Left renal pelvis (tissue), 4 donors: Measurements from ENCODE around the gene IL17REL. TPM values are rescaled to one million over a fixed set of nuclear protein-coding genes. Genes with fewer than 3 reads are reported as not detected.

Experiments
- DNase-seq, 4 donors: peaks; one replicate each; pipeline ENCODE4 v3.0.0-alpha.2; 2013; ENCODE audit warnings: low read depth in 4 of 4, low spot score in 3 of 4
- polyA plus RNA-seq, 4 donors: library from polyadenylated mRNA; unstranded; fragments of 120-200 nt; gene quantifications; one replicate each; pipeline ENCODE4 v1.2.1, GENCODE V29; 2013; ENCODE audit not compliant: insufficient read length in 4 of 4

IL17REL gene
- polyA plus RNA-seq, 4 donors = 0.04 to 0.07 (median 0.05) TPM; not detected in 1

DNA sequence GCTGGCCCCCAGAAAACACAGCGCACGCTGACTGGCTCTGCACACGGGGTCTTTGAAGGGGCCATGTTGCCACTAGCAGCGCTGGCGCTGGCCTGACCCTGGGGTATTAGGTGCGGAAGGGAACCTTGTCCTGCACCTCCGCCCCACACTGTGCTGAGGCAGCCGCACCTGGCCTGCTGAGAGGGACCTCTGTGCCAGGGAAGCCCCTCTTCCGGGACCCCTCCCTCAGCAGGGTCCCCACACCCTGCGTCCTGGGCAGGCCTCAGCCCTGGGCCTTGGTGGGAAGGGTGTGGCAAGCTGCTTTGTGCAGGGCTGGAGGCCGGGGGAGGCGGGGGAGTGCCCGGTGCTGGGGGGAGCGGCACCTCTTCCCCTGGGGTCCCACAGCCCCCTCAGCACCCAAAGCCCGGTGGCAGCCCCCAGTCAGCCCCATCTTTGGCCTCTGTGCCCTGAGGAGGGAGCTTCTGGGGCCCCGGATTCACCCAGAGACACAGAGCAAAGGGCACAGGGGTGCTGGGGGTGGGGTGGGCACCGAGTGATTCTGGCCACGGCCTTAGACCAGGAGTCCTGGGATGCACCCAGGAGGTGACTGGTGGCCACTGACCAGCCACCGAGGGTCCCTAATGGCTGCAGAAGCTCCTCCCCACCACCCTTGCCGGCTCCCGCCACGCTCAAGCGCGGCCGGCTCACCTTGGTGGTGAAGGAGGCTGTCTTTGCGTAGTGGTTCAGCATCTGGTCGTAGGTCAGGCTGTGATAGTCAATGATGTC is 34.1 kb upstream of the IL17REL start:
- no peak for DNase-seq

DNA sequence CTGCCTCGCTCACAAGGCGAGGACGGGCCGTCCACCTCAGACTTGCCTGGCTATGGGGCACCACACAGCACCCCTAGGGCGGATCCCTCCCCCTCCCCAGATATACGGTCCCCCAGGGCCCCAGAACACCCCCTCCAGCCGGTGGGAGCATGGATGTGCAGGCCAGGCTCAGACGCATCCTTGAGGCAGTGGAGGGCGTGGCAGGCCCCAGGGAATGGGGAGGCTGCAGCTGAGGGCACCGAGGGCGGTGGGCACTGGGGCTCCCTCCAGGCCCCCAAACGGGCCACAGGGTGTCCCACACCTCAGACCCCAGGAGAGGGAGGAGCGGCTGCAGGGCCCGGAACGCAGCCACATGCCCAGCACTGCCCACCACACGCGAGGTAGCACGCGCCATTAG is 33.5 kb upstream of the IL17REL start:
- DNase-seq = no peak

GRCh38 chr22:50045211-50046018 is 32.9 kb upstream of the IL17REL start:
- no peak for DNase-seq

- no peak for DNase-seq
These were observed 32.0 kb upstream of the IL17REL start for GRCh38 chr22:50044485-50045118.

DNA sequence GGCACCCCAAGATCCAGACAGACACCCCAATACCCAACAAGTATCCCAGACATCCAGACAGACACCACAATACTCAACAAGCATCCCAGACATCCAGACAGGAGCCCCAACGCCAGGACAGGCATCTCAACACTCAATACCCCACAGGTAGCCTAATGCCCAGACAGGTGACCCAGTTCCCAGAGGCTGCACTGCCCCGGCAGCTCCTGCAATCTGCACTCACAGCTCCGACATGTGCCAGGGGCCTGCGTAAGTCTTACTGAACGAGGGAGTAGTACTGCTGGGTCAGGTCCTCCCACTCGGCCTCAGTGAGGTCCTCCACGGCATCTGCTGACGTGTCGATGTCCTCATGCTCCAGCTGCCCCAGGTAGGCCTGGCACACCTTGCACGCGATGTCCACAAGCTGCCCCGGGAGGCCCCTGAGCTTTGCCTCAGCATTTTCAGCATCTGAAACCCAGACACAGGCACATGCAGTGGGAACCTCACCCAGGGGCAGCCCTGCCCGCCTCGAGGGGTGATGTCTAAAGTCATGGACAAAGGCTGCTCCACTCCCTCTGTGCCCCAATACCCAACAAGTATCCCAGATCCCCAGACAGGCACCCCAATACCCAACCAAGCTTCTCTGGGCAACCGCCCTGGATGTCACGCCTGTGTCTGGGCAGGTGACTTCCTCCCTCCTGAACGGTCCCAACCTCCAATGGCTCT is 28.9 kb upstream of the IL17REL start:
- DNase-seq = no peak

GRCh38 chr22:50040717-50041116 is 28.2 kb upstream of the IL17REL start:
- DNase-seq = no peak

GRCh38 chr22:50039669-50040443 is 27.3 kb upstream of the IL17REL start:
- DNase-seq = no peak

- DNase-seq = no peak
These were observed 23.6 kb upstream of the IL17REL start for GRCh38 chr22:50035976-50036724.

- DNase-seq = no peak
These were observed 22.7 kb upstream of the IL17REL start for GRCh38 chr22:50035131-50035881.

GRCh38 chr22:50034126-50035081 is 21.8 kb upstream of the IL17REL start:
- no peak for DNase-seq

GRCh38 chr22:50032941-50033601 is 20.5 kb upstream of the IL17REL start:
- DNase-seq = no peak

DNA sequence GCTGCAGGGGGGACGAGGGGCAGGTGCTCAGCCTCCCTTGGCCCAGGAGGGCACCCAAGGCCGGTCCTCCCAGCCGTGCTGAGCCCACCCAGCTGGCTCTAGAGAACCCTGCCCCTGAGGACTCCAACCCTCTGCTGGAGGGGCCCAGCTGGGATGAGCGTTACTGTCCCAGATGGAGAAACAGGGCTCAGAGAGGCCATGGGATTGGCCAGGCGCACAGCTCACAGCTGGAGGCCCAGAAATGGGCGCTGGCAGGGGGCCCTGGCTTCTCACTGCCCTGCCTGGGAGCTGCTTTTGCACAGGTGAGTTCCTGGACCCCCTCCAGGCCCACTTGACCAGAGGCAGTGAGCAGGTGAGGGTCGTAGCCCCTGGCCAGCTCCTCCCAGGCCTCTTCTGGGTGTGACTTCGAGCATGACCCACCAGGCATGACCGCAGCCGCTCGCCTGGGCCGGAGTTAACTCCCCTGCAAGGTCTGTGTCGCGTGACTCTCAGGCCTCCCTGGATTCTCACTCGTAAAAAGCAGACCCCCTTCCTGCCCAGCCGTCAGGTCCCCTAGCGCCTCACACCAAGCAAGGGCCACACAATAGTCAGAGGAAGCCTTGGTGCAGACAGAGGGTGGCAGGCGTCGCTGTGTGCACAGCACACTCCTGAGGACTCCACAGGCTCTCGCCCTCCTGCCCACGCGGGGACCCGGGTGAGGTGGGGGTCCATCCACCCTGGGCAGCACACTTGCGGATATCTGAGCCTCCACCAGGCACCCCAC is 19.7 kb upstream of the IL17REL start:
- DNase-seq = no peak

DNA sequence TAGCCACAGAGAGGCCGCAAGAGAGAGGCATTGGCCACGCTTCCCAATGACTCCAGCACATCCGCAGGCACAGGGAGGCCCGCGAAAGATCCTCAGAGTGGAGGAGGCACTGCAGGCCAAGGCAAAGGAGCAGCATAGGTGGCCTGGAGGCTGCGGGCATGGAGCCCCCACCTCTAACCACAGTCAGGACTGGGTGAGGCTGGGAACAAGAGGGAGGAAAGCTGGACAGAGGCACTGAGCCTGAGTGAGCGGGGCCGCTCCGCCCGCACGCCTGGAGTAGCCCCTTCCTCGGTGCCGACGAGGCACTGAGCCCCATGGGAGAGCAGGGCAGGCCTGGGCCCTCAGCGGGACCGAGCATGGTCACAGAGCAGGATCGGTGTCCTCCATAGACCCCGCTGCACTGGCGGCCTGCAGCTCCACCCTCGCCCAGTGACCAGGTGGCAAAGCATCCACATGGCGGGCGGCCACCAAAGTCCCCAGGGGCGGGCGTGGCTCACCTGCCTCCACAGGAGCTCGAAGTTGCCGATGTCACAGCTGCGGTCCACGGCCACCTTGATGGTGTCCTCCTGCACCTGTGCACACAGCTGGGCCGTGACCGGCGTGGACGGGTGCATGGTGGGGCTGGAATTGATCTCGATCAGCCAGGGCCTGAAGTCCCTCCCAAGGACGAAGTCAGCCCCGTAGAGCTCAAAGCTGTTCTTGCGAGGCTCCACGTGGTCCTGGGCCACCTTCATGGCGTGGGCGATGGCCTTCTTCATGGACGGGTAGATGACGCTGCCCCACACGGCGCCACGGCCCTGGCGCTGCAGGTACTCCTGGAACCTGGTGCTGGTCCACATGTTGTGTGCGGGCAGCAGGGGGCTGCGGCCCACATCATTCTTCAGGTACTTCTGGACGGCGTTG is 18.9 kb upstream of the IL17REL start:
- no peak for DNase-seq

GRCh38 chr22:50030297-50031188 is 18.0 kb upstream of the IL17REL start:
- DNase-seq = peak in 1 of 4 donors; percentile 24
